Nephron (organoid): ENCODE results near the gene GIMAP6.
"Not testable (repeated sequence)": the region's sequence is repeated elsewhere in the genome, so short reads cannot be mapped to it uniquely, and the experiment has no call there.

Experiments used
- H3K27ac Mint-ChIP-seq, 3 experiments: 2 replicates each; pipeline ENCODE4 v1.8.0; 2020; ENCODE audit warnings: mixed read lengths in 3 of 3, mild to moderate bottlenecking in 2 of 3, moderate library complexity in 1 of 3
- H3K27me3 Mint-ChIP-seq: 2 replicates; pipeline ENCODE4 v1.8.0; 2021; ENCODE audit warnings: low read depth, mild to moderate bottlenecking, moderate library complexity, mixed read lengths
- H3K36me3 Mint-ChIP-seq: 2 replicates; pipeline ENCODE4 v1.8.0; 2020; ENCODE audit warnings: low read depth, mixed read lengths
- H3K4me1 Mint-ChIP-seq: 2 replicates; pipeline ENCODE4 v1.8.0; 2020; ENCODE audit warnings: mixed read lengths
- H3K4me3 Mint-ChIP-seq, 3 experiments: 2 replicates each; pipeline ENCODE4 v1.8.0; 2020; ENCODE audit warnings: mild to moderate bottlenecking in 3 of 3, mixed read lengths in 3 of 3, moderate library complexity in 2 of 3
- H3K9me3 Mint-ChIP-seq: 2 replicates; pipeline ENCODE4 v1.8.0; 2020; ENCODE audit warnings: mixed read lengths
- CTCF ChIP-seq, 3 experiments: fragments of 200-600 bp; sonication (generic); IDR thresholded peaks; one replicate each; pipeline ENCODE4 v1.5.0; 2021; ENCODE audit warnings: antibody characterized with exemption in 3 of 3; ENCODE audit not compliant: unreplicated experiment in 3 of 3

GIMAP6 gene

DNA sequence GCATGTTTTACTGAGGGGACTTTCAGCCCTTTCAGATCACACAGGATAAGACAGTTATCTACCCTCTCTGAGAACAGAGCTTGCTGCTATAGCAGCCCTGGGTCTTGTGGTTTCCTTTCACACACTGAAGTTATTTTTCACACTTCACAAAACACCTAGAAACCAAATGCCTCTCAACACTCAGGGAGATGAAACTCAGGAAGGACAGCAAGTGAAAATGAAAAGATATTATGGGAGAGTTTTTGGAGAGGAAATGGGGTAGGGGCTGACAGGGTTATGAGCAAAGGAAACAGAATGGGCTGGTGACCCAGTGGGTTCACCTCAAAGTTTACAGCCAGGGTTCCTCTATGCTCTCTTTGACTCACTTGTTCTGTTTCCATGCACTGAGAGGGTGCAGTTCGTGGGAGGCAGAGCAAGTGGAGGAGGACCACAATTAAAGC lies 36.3 kb upstream of the GIMAP6 start:
- TF ChIP-seq CTCF (IDR thresholded peaks at IDR 0.05; ENCODE audit: unreplicated experiment in 3 of 3), result no peak
- Mint-ChIP-seq H3K9me3 (peaks cover 3% of the 10 kb centered on the region), H3K27me3 (peaks cover 4% of the 10 kb centered on the region), H3K4me1 (no peaks in the 10 kb centered on the region), H3K4me3 (no peak overlapping the region), H3K27ac (no peak overlapping the region), H3K36me3 (no peaks in the 10 kb centered on the region)

DNA sequence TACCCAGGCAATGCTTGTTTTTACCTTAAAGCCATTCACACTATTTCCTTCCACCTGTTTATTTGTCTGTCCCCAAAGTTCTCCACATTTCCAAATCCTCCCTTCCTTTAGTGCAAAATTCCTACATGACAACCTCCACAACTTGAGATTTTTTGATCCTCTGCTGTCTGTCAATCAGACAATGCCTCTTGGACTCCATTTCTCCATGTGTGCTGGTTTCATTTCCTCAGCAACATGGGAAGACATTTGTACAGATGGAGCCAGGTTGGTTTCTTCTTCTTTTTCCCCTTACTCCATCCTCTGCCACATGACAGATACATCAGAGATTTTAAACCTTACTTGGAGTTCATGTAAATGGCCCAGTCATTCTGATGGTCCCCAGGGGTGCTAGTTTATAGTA lies 34.2 kb upstream of the GIMAP6 start:
- Mint-ChIP-seq H3K36me3 (no peaks in the 10 kb centered on the region), H3K4me3 (no peak overlapping the region), H3K9me3 (peaks cover 3% of the 10 kb centered on the region), H3K27ac (no peak overlapping the region), H3K4me1 (no peaks in the 10 kb centered on the region), H3K27me3 (peaks cover 4% of the 10 kb centered on the region)
- TF ChIP-seq CTCF (IDR thresholded peaks at IDR 0.05; ENCODE audit: unreplicated experiment in 3 of 3), result no peak

GRCh38 chr7:150665896-150666295 lies 33.7 kb upstream of the GIMAP6 start:
- Mint-ChIP-seq H3K4me1 (no peaks in the 10 kb centered on the region), H3K27ac (no peak overlapping the region), H3K9me3 (peaks cover 3% of the 10 kb centered on the region), H3K27me3 (peaks cover 4% of the 10 kb centered on the region), H3K36me3 (no peaks in the 10 kb centered on the region), H3K4me3 (no peak overlapping the region)
- TF ChIP-seq CTCF (IDR thresholded peaks at IDR 0.05; ENCODE audit: unreplicated experiment in 3 of 3), result no peak

DNA sequence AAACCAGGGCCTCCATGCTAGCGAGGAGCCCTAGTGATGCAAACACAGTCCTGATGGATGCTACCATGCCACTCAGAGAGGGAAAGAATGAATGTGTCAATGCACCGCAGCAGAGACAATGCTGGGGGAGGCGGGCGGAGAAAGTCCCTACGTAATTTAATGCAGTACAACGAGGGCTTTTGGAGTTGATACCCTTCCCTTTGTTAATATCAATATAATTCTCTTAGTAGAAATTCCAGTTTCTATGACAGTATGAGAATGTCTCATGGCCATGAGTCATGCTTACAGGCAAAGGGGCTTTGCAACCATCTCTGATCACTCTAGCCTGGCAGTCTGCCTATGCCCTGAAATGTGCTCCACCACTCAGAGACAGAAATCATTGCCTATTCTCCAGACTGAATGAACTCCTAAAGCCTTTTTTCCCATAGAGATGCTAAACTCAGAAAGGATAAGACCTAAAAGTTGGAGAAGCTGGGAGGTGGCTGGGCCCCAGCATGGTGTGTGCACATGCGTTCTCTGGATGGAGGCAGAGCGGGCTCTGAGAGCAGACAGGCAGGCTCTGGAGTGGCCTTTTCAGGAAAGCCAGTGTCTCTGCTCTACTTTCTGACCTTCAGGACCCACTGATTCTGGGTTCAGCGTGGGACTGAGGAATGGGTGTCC lies 33.0 kb upstream of the GIMAP6 start:
- TF ChIP-seq CTCF (IDR thresholded peaks at IDR 0.05; ENCODE audit: unreplicated experiment in 3 of 3), result no peak
- Mint-ChIP-seq H3K36me3 (no peaks in the 10 kb centered on the region), H3K27ac (no peak overlapping the region), H3K4me1 (no peaks in the 10 kb centered on the region), H3K9me3 (peaks cover 3% of the 10 kb centered on the region), H3K27me3 (peaks cover 4% of the 10 kb centered on the region), H3K4me3 (no peak overlapping the region)

GRCh38 chr7:150663802-150664494 lies 31.8 kb upstream of the GIMAP6 start:
- no peaks in the 10 kb centered on the region for H3K4me1 Mint-ChIP-seq
- no peak for TF ChIP-seq CTCF (IDR thresholded peaks at IDR 0.05; ENCODE audit: unreplicated experiment in 3 of 3)
- H3K27me3 Mint-ChIP-seq, result peaks cover 4% of the 10 kb centered on the region
- H3K27ac Mint-ChIP-seq, result no peak overlapping the region
- no peaks in the 10 kb centered on the region for H3K36me3 Mint-ChIP-seq
- H3K4me3 Mint-ChIP-seq, result no peak overlapping the region
- H3K9me3 Mint-ChIP-seq, result peaks cover under 1% of the 10 kb centered on the region

- not testable (repeated sequence) for H3K4me1 Mint-ChIP-seq, H3K4me3 Mint-ChIP-seq, H3K27ac Mint-ChIP-seq, H3K36me3 Mint-ChIP-seq, H3K27me3 Mint-ChIP-seq, H3K9me3 Mint-ChIP-seq
Measured at GRCh38 chr7:150662821-150663220, 30.6 kb upstream of the GIMAP6 start.
